ENCODE data around the gene PLCL1. TPM values are rescaled to one million over a fixed set of nuclear protein-coding genes. Genes with fewer than 3 reads are reported as not detected.

PLCL1 gene
- total RNA-seq, 1 donor from 2014 or later = 7.7 TPM

GRCh38 chr2:197779261-197779660 is 25.1 kb upstream of the PLCL1 start:
- no peaks in the 10 kb centered on the region for H3K27me3 ChIP-seq
- ATAC-seq = no peak
- H3K9me3 ChIP-seq = no peaks in the 10 kb centered on the region
- no peak for TF ChIP-seq CTCF (IDR thresholded peaks at IDR 0.05)
- no peak overlapping the region for H3K27ac ChIP-seq
- DNase-seq = no peak
- H3K4me3 ChIP-seq = no peak overlapping the region
- no peaks in the 10 kb centered on the region for H3K4me1 ChIP-seq
- intact Hi-C loops (cut with DNase I) = no loop called here
- H3K36me3 ChIP-seq = no peaks in the 10 kb centered on the region

- DNase-seq (no peak), ATAC-seq (no peak)
- intact Hi-C loops (cut with DNase I) = no loop called here
- Histone ChIP-seq H3K4me3 (no peak overlapping the region), H3K9me3 (no peaks in the 10 kb centered on the region), H3K4me1 (peaks cover 10% of the 10 kb centered on the region), H3K27me3 (peaks cover 15% of the 10 kb centered on the region), H3K36me3 (no peaks in the 10 kb centered on the region), H3K27ac (no peak overlapping the region)
- no peak for TF ChIP-seq CTCF (IDR thresholded peaks at IDR 0.05)
Measured at GRCh38 chr2:197782126-197782525, 22.3 kb upstream of the PLCL1 start.

GRCh38 chr2:197784956-197785941 is 19.1 kb upstream of the PLCL1 start, which contains the start of gene BOLL:
TSS of gene BOLL (minus strand) at chr2:197785319. CDS start at chr2:197781850, 3,469 bp downstream.
- no peak for TF ChIP-seq CTCF (IDR thresholded peaks at IDR 0.05)
- Histone ChIP-seq H3K4me3 (peak within 1 kb of the TSS; percentile 47), H3K4me1 (peaks cover 10% of the 10 kb centered on the region), H3K27me3 (peaks cover 18% of the 10 kb centered on the region), H3K36me3 (no peaks in the 10 kb centered on the region), H3K9me3 (no peaks in the 10 kb centered on the region), H3K27ac (no peak within 1 kb of the TSS)
- peak; percentile 63 for DNase-seq
- intact Hi-C loops (cut with DNase I) = no loop called here
- ATAC-seq = peak; percentile 16

GRCh38 chr2:197786010-197786877 is 18.1 kb upstream of the PLCL1 start:
- DNase-seq (peak; percentile 76), ATAC-seq (peak; percentile 82)
- H3K36me3 ChIP-seq = no peaks in the 10 kb centered on the region
- intact Hi-C loops (cut with DNase I) = no loop called here
- H3K27me3 ChIP-seq = peaks cover 18% of the 10 kb centered on the region
- peaks cover 10% of the 10 kb centered on the region for H3K4me1 ChIP-seq
- TF ChIP-seq CTCF (IDR thresholded peaks at IDR 0.05) = peak; percentile 54
- H3K27ac ChIP-seq = no peak overlapping the region
- H3K4me3 ChIP-seq = peak overlapping the region; percentile 47
- no peaks in the 10 kb centered on the region for H3K9me3 ChIP-seq

GRCh38 chr2:197793456-197793855 is 10.9 kb upstream of the PLCL1 start:
- ATAC-seq (no peak), DNase-seq (no peak)
- Histone ChIP-seq H3K9me3 (no peaks in the 10 kb centered on the region), H3K27ac (no peak overlapping the region), H3K4me3 (no peak overlapping the region), H3K27me3 (no peaks in the 10 kb centered on the region), H3K4me1 (no peaks in the 10 kb centered on the region), H3K36me3 (no peaks in the 10 kb centered on the region)
- intact Hi-C loops (cut with DNase I) = no loop called here
- no peak for TF ChIP-seq CTCF (IDR thresholded peaks at IDR 0.05)

Measured in upper lobe of right lung (tissue), 1 donor.